ENCODE measurements around the gene CMSS1.

The CMSS1 gene

DNA sequence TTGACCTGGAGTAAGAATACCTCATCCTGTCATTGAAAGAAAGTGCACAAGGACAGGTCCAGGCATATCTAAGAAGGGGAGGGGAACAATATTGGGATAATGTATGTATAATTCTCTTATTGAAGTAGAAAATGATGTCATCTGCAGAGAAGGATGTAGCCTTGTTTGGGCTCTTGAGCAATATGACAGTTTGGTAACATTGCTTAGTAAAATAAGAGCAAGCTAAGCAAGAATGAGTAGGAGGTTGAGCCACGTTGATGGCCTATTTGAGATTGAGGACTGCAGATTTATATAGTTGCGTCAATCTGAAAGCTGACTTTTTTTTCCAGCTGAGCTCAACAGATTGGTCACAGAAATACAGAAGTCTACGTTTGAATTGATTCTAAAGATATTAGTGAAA, 151.5 kb downstream of the CMSS1 start:
- TF ChIP-seq, protein P1, sequence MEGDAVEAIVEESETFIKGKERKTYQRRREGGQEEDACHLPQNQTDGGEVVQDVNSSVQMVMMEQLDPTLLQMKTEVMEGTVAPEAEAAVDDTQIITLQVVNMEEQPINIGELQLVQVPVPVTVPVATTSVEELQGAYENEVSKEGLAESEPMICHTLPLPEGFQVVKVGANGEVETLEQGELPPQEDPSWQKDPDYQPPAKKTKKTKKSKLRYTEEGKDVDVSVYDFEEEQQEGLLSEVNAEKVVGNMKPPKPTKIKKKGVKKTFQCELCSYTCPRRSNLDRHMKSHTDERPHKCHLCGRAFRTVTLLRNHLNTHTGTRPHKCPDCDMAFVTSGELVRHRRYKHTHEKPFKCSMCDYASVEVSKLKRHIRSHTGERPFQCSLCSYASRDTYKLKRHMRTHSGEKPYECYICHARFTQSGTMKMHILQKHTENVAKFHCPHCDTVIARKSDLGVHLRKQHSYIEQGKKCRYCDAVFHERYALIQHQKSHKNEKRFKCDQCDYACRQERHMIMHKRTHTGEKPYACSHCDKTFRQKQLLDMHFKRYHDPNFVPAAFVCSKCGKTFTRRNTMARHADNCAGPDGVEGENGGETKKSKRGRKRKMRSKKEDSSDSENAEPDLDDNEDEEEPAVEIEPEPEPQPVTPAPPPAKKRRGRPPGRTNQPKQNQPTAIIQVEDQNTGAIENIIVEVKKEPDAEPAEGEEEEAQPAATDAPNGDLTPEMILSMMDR (IDR thresholded peaks at IDR 0.05; ENCODE audit: borderline replicate concordance, insufficient read depth, low read depth, low read length), result no peak
- H3K4me3 ChIP-seq (ENCODE audit: low read depth, low read length), result no peak overlapping the region

DNA sequence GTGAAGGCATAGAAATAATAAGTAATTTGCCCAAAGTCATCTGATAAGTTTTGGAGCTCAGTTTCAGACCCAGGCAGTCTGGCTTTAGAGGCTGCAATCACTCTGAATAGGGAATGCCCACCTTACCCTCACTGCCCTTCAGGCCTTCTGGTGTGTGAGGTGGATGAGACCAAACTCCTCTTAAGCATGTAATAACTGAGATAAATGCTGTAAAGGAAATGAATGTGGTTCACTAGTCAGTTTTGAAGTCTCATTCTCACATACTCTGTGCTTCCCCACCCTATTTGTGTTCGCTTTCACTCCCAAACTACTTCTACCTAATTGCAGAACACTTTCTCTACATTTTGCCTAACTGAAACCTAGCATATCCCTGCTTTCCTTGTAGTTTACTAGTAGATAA, 152.5 kb downstream of the CMSS1 start:
- no peak overlapping the region for H3K4me3 ChIP-seq (ENCODE audit: low read depth, low read length)
- TF ChIP-seq, protein P1 (IDR thresholded peaks at IDR 0.05; ENCODE audit: borderline replicate concordance, insufficient read depth, low read depth, low read length), result no peak

DNA sequence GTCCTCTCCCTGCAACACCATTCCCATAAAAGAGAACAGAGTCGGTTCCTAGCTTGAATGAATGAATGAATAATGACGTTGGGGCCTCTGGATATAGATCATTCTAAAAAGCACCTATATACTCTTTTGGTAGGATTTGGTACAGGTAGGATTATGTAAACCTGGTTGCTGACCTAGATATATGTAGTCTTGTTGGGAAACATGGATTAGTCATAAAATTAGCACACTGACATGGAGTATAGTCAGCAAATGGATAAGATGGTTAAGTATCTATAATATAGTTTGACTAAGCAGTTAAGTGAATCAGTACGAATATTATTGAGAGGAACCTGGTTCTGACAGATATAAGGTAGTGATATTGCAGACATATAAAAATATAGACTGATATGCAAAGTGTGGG, 154.1 kb downstream of the CMSS1 start:
- TF ChIP-seq, protein P1 (IDR thresholded peaks at IDR 0.05; ENCODE audit: borderline replicate concordance, insufficient read depth, low read depth, low read length), result no peak
- H3K4me3 ChIP-seq (ENCODE audit: low read depth, low read length), result no peak overlapping the region

DNA sequence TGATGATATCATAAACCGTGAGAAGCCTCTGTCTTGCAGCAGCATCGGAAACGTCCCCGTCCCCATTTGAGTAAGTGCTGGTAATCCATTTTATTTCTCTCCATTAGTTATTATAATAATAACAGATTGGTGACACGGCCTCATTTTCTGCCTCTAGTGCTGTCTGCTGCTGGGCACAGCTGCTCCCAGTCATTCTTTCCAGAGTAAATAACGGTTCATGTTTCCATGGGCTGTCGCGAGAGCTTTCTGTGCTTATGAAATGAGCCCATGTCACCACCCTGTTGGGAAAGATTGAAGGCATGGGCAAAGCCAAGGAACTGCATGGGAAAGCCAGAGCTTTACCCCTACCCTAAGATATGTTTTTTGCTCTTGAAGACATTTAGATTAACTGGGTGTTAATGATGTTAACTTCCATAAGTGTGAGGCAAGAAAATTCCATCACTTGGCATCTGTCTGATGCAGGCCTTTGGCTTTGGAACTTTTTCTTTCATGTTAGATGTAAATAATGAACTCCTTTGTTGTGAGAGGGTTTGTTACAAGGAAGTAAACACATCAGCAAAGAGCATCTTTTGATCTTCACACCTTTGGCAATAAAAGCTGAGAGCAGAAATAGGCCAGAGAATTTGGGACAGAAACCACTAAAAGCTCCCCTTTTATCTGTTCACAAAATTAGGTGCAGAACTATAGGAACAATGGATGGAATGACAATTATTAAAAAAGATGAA, 154.9 kb downstream of the CMSS1 start:
- TF ChIP-seq, protein P1 (IDR thresholded peaks at IDR 0.05; ENCODE audit: borderline replicate concordance, insufficient read depth, low read depth, low read length), result no peak
- H3K4me3 ChIP-seq (ENCODE audit: low read depth, low read length), result no peak overlapping the region

DNA sequence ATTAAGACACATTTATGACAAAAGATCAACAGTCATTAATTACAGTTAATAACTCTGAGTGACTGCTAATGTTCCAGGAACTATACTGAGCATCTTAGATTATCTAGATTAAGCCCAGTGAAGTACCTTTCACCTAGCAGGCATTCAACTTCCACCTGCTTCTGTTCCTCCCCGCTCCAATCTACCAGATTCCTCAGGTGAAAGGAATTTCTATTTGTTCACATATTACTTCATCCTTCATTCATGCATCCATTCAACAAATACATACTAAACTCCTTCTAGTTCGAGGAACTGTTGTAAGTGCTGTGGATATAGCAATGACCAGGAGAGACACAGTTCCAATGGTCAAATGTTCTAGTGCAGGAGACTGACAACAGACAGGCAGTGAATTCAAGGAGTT, 157.3 kb downstream of the CMSS1 start:
- no peak overlapping the region for H3K4me3 ChIP-seq (ENCODE audit: low read depth, low read length)
- TF ChIP-seq, protein P1 (IDR thresholded peaks at IDR 0.05; ENCODE audit: borderline replicate concordance, insufficient read depth, low read depth, low read length), result no peak

DNA sequence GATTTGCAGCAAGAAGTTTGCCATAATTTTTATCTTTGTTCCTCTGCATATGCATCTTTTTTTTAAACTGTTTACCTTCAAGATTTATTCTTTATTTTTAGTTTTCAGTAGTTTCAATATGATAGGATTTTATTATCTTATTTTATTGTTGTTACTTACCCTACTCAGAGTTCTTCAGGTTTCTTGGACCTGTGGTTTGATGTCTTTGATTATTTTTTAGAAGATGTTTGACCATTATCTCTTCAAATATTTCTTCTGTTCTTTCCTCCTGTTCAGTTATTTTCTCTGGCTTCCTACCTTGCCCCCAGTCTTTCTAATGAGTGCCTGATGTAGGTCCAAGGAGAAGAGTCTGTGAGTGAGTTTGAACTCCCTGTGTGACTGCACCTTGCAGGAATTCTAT, 158.9 kb downstream of the CMSS1 start:
- TF ChIP-seq, protein P1 (IDR thresholded peaks at IDR 0.05; ENCODE audit: borderline replicate concordance, insufficient read depth, low read depth, low read length), result no peak

DNA sequence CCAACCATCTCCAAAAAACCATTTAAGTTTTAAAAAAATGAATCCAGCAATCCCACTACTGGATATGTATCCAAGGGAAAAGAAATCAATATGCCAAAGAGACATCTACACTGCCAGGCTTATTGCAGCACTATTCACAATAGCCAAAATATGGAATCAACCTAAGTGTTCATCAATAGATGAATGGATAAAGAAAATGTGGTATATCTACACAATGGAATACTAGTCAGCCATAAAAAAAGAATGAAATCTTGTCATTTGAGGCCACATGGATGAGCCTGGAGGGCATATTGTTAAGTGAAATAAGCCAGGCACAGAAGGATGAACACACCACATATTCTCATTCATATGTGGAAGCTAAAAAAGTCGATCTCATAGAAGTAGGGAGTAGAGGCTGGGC, 160.6 kb downstream of the CMSS1 start:
- TF ChIP-seq, protein P1 (IDR thresholded peaks at IDR 0.05; ENCODE audit: borderline replicate concordance, insufficient read depth, low read depth, low read length), result no peak
- no peak overlapping the region for H3K4me3 ChIP-seq (ENCODE audit: low read depth, low read length)

More for the DNA sequence above, 158.9 kb downstream of the CMSS1 start:
- H3K4me3 ChIP-seq (ENCODE audit: low read depth, low read length), result no peak overlapping the region
